ENCODE results near the gene DUXB.

Gene DUXB

GRCh38 chr16:75732871-75733270 is 31.6 kb upstream of the DUXB start:
- TF ChIP-seq CTCF (IDR thresholded peaks at IDR 0.05): no peak

- no peak for TF ChIP-seq CTCF (IDR thresholded peaks at IDR 0.05)
Observed at GRCh38 chr16:75727221-75727620, 26.0 kb upstream of the DUXB start.

GRCh38 chr16:75726390-75726789 is 25.1 kb upstream of the DUXB start, which contains the start of gene CPHXL:
Gene CPHXL, minus strand, starts transcription at chr16:75726490. Its CDS starts 48 bp downstream, at chr16:75726442.
- TF ChIP-seq CTCF (IDR thresholded peaks at IDR 0.05): no peak

GRCh38 chr16:75718452-75718851 is 17.2 kb upstream of the DUXB start:
- no peak for TF ChIP-seq CTCF (IDR thresholded peaks at IDR 0.05)

GRCh38 chr16:75714661-75715060 is 13.4 kb upstream of the DUXB start:
- no peak for TF ChIP-seq CTCF (IDR thresholded peaks at IDR 0.05)

GRCh38 chr16:75710344-75710743 is 9.1 kb upstream of the DUXB start:
- TF ChIP-seq CTCF (IDR thresholded peaks at IDR 0.05): no peak

GRCh38 chr16:75703306-75703705 is 2.0 kb upstream of the DUXB start:
- TF ChIP-seq CTCF (IDR thresholded peaks at IDR 0.05): no peak

- no peak for TF ChIP-seq CTCF (IDR thresholded peaks at IDR 0.05)
Observed at GRCh38 chr16:75702242-75702641, 981 bp upstream of the DUXB start.
